Measurements from ENCODE around the gene TMEM150B.

TMEM150B gene

DNA sequence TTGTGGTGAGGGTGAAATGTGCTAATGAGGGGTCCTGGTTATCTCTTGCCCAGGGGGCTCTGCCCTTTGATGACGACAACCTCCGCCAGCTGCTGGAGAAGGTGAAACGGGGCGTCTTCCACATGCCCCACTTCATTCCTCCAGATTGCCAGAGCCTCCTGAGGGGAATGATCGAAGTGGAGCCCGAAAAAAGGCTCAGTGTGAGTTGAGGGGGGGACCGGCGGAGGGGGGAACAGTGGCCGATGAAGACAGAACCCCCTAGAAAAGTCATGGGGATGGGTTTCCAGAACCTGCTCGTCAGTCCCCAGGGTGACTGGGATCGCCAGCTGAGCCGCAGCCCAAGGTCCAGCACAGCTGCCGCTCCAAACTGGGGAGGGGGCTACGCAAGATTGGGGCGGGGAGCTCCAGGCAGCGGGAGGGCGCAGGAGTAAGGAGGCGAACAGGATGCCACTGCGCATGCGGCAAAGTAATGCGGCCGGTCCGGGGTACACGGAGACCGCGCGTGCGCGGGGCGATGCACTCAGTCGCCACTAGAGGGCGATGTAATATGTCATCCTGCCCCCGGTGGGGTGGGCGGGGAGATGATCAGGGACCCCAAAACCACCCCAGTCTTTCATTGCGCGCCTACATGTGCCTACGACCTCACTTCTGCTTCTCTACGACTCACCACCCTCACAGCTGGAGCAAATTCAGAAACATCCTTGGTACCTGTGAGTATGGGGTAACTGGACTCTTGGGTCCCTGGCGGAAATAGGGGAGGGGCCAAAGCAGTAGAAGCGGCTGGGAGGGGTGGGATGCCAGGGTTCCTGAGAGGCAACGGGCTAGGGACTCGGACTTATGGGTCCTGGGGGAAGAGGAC, 23.5 kb downstream of the TMEM150B start:
- Histone ChIP-seq H3K27ac (ENCODE audit: low read length) (peak overlapping the region; percentile 96), H3K4me3 (ENCODE audit: low read depth in 1 of 2, low read length in 2 of 2) (peak overlapping the region; percentile 74 to 93), H3K4me2 (ENCODE audit: insufficient read depth, low read length) (peak overlapping the region; percentile 92), H3K4me1 (ENCODE audit: insufficient read depth, low read length) (peaks cover 26% of the 10 kb centered on the region), H3K79me2 (ENCODE audit: insufficient read depth, low read length) (peaks cover 14% of the 10 kb centered on the region), H3K9me3 (ENCODE audit: insufficient read depth, low read length, severe bottlenecking) (no peaks in the 10 kb centered on the region), H2AFZ (ENCODE audit: low read depth, low read length) (peak overlapping the region; percentile 99), H4K20me1 (ENCODE audit: insufficient read depth, low read length) (no peaks in the 10 kb centered on the region), H3K9ac (ENCODE audit: low read depth, low read length) (peak overlapping the region; percentile 92), H3K36me3 (ENCODE audit: insufficient read depth, low read length) (peaks cover 24% of the 10 kb centered on the region), H3K27me3 (ENCODE audit: insufficient read depth, low read length, poor library complexity) (no peaks in the 10 kb centered on the region)
- TF ChIP-seq EZH2 (IDR thresholded peaks at IDR 0.05; ENCODE audit: borderline replicate concordance, low read depth, low read length, severe bottlenecking), result no peak
- TF ChIP-seq, protein P1, sequence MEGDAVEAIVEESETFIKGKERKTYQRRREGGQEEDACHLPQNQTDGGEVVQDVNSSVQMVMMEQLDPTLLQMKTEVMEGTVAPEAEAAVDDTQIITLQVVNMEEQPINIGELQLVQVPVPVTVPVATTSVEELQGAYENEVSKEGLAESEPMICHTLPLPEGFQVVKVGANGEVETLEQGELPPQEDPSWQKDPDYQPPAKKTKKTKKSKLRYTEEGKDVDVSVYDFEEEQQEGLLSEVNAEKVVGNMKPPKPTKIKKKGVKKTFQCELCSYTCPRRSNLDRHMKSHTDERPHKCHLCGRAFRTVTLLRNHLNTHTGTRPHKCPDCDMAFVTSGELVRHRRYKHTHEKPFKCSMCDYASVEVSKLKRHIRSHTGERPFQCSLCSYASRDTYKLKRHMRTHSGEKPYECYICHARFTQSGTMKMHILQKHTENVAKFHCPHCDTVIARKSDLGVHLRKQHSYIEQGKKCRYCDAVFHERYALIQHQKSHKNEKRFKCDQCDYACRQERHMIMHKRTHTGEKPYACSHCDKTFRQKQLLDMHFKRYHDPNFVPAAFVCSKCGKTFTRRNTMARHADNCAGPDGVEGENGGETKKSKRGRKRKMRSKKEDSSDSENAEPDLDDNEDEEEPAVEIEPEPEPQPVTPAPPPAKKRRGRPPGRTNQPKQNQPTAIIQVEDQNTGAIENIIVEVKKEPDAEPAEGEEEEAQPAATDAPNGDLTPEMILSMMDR (IDR thresholded peaks at IDR 0.05; ENCODE audit: borderline replicate concordance, extremely low read depth, low read length, poor library complexity, severe bottlenecking), result peak; percentile 98
- ATAC-seq (ENCODE audit: insufficient read depth, low read depth) (peak; percentile 87), DNase-seq (peak; percentile 95)

DNA sequence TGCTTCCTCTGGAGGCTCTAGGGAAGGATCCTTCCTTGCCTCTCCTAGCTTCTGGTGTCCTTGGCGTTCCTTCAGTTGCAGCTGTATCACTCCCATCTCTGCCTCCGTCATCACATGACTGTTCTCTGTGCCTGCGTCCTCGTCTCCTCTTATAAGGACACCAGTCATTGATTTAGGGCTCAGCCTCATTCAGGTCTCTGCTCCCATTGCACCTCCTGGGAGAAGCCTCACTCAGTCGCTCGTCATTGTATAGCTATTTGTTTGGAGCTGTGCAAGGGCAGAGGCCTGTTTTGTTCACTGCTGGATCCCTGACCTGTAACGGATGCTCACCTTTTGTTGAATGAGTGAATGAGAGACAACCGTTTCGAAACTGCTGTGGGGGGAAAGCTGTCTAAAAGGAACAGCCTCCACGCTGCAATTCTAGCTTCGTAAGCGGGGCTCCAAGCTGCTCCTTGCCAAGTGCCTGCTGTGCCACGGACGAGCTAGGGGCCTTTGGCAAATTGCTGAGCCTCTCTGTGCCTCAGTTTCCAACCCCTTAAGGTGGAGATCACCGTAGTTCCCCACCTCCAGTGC, 24.2 kb downstream of the TMEM150B start:
- ATAC-seq (ENCODE audit: insufficient read depth, low read depth) (no peak), DNase-seq (no peak)
- peak overlapping the region; percentile 92 for H3K9ac ChIP-seq (ENCODE audit: low read depth, low read length)
- no peak for TF ChIP-seq EZH2 (IDR thresholded peaks at IDR 0.05; ENCODE audit: borderline replicate concordance, low read depth, low read length, severe bottlenecking)
- TF ChIP-seq, protein P1 (IDR thresholded peaks at IDR 0.05; ENCODE audit: borderline replicate concordance, extremely low read depth, low read length, poor library complexity, severe bottlenecking), result no peak
- H2AFZ ChIP-seq (ENCODE audit: low read depth, low read length), result peak overlapping the region; percentile 99
- no peaks in the 10 kb centered on the region for H3K27me3 ChIP-seq (ENCODE audit: insufficient read depth, low read length, poor library complexity)
- no peaks in the 10 kb centered on the region for H3K9me3 ChIP-seq (ENCODE audit: insufficient read depth, low read length, severe bottlenecking)
- peaks cover 17% of the 10 kb centered on the region for H3K36me3 ChIP-seq (ENCODE audit: insufficient read depth, low read length)
- 0 out of 4 replicates have a peak overlapping the region, but pooled peaks of 1 of the 2 experiments have one; percentile 93 for H3K4me3 ChIP-seq (ENCODE audit: low read depth in 1 of 2, low read length in 2 of 2)
- H3K4me2 ChIP-seq (ENCODE audit: insufficient read depth, low read length), result peak overlapping the region; percentile 92
- H3K27ac ChIP-seq (ENCODE audit: low read length), result no peak overlapping the region; the same call in 1 of the 2 replicates
- H4K20me1 ChIP-seq (ENCODE audit: insufficient read depth, low read length), result no peaks in the 10 kb centered on the region
- peaks cover 14% of the 10 kb centered on the region for H3K79me2 ChIP-seq (ENCODE audit: insufficient read depth, low read length)
- H3K4me1 ChIP-seq (ENCODE audit: insufficient read depth, low read length), result peaks cover 26% of the 10 kb centered on the region

DNA sequence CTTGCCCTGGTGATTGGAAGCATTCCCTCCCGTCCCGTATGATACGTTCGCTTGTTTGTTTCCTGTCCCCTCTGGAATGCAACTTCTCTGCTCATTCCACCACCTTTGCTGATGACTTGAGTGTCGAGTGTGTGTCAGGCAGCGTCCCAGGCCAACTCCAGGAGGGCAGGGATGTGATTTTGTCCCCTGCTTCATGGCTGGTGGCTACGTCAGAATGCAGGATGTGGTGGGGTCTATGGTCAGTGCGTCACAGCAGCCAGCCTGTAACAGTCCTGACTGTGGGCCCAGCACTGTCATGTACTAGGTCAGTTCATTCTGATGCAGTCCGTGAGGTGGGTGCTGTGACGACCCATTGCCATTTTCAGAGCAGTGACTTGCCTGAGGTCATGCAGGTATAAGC, 25.1 kb downstream of the TMEM150B start:
- no peak for TF ChIP-seq EZH2 (IDR thresholded peaks at IDR 0.05; ENCODE audit: borderline replicate concordance, low read depth, low read length, severe bottlenecking)
- TF ChIP-seq, protein P1 (IDR thresholded peaks at IDR 0.05; ENCODE audit: borderline replicate concordance, extremely low read depth, low read length, poor library complexity, severe bottlenecking), result no peak

More for the DNA sequence above, 25.1 kb downstream of the TMEM150B start:
- no peaks in the 10 kb centered on the region for H3K9me3 ChIP-seq (ENCODE audit: insufficient read depth, low read length, severe bottlenecking)
- H3K4me1 ChIP-seq (ENCODE audit: insufficient read depth, low read length), result peaks cover 26% of the 10 kb centered on the region
- H3K27me3 ChIP-seq (ENCODE audit: insufficient read depth, low read length, poor library complexity), result no peaks in the 10 kb centered on the region
- peaks cover 14% of the 10 kb centered on the region for H3K79me2 ChIP-seq (ENCODE audit: insufficient read depth, low read length)
- H3K4me2 ChIP-seq (ENCODE audit: insufficient read depth, low read length), result no peak overlapping the region
- DNase-seq (no peak), ATAC-seq (ENCODE audit: insufficient read depth, low read depth) (no peak)
- H3K9ac ChIP-seq (ENCODE audit: low read depth, low read length), result no peak overlapping the region
- H2AFZ ChIP-seq (ENCODE audit: low read depth, low read length), result no peak overlapping the region; the same call in 1 of the 2 replicates
- no peak overlapping the region for H3K4me3 ChIP-seq (ENCODE audit: low read depth in 1 of 2, low read length in 2 of 2)
- H3K27ac ChIP-seq (ENCODE audit: low read length), result no peak overlapping the region
- H3K36me3 ChIP-seq (ENCODE audit: insufficient read depth, low read length), result peaks cover 12% of the 10 kb centered on the region; the same call in 1 of the 2 replicates
- no peaks in the 10 kb centered on the region for H4K20me1 ChIP-seq (ENCODE audit: insufficient read depth, low read length)

Data from DND-41 (cell line).